ENCODE measurements around the gene HCN3.
A peak's percentile ranks its signal among the peaks of the same experiment; 100 is the strongest.
"Not testable (repeated sequence)": the region's sequence is repeated elsewhere in the genome, so short reads cannot be mapped to it uniquely, and the experiment has no call there.

HCN3 gene

GRCh38 chr1:155277070-155277901 lies at the start of gene HCN3:
Gene HCN3 (plus strand): TSS chr1:155277463. CDS start chr1:155277591, 128 bp downstream.
- peak; percentile 33 to 98 (median 93) for DNase-seq

GRCh38 chr1:155228096-155228427 lies 49.2 kb upstream of the HCN3 start:
- DNase-seq, result no peak

- not testable (repeated sequence) for DNase-seq
Observed at GRCh38 chr1:155231302-155231701, 46.0 kb upstream of the HCN3 start.

DNA sequence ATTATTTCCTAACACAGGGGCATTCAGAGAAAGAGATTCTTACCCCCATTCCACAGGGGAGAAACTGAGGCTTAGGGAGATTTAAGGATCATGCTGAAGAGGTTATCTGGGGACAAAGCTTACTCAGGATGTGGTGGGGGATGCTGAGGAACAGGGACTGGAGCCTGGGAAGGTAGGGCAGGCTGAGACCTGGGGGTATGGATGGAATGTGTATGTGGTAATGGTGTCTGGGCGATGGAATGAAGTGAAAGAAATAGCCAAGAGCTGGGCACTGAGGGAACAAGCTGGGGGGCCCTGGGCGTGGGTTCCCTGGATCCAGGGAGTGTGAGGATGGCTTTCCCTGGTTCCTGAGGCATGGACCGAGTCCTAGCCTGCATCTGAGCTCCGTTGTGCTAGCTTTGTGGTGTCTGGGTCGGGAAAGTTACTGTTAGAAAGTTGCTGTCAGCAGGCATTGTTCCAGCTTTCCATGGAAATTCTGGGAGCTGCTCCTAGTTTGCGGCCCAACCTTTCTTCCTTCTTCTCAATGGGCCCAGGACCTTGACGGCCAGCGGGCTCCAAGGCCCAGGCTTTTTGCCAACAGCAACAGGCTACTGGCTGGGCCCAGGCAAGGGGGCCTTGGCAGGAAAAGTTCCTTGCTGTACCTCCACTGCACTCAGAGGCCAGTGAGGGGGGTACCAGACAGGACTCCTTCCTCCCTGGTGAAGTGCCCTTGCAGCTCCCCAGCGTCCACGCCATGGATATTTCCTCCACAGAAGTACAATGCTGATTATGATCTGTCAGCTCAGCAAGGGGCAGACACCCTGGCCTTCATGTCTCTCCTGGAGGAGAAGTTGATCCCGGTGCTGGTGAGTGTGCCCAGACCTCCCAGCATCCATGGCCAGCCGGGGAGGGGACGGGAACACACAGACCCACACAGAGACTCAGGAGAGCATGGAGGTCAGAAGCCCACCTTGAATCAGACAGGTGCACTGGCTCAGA lies 45.0 kb upstream of the HCN3 start:
- peak in 29 of 56 donors; percentile 3 to 67 (median 27) for DNase-seq

DNA sequence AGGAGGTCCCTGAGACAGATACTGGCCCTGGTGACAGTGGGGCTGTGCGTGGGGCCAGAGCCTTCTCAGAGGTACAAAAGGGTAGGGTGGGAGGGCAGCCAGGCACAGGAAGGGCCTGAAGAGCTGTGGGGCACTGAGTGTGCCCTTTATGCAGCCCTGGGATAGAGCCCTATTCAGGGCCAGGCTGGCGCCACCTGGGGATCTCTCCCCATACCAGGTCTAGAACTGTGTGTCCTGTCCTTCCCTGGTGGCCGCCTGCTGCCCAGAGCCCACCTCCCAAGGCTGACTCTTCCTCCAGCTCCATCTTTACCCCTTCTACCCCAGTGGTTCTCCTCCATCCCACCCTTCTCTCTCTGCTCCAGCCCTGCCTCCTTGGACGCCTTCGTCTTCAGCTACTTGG lies 43.8 kb upstream of the HCN3 start:
- DNase-seq, result not testable (repeated sequence)

GRCh38 chr1:155235375-155235774 lies 41.9 kb upstream of the HCN3 start:
- not testable (repeated sequence) for DNase-seq

- DNase-seq, result no peak
Observed at GRCh38 chr1:155236451-155236850, 40.8 kb upstream of the HCN3 start.

DNA sequence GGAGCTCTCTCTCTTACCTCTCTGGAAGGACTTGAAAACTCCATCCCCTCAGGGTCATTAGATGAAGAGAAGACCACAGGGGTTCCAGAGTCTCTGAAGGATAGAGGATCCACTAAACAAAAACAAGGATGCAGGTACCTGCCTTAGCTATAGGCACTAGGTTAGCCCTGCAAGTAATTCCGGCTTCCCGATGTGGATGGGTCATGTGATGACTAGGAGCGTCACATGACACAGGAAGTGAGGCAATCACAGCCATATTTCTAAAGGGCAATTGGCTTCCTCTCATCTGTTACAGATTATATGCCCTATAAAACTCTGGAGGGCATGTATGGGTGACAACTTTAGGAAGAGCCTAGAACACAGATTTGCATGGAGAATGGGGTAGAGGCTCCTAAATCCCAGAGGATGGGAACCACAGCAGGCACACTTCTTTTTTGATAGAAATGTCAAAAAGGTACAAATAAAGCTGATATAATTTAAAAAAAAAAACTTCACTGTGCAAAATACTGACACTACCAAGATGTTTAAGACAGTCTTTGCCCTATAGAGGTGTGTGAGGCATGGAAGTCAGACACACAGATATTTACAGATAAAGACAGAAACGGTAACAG lies 36.1 kb upstream of the HCN3 start:
- DNase-seq, result peak in 54 of 56 donors; percentile 11 to 91 (median 67)

DNA sequence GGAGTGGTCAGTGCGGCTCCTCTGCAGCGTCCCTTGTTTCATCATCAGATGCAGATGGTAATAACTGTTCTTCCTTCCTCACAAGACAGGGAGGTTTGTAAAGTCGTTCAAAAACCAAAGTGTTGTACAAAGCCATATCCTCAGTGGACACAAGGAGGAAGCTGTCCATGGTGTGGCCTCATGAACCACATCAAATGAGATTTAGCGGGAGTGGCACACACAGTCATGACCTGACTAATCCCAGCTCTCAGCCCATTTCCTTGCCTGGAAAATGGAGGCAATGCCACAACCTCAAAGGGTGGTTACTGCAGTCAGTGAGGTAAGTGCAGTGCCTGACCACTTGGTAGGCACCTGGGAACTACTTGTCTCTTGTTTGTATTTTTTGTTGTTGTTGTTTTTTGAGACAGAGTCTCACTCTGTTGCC lies 35.4 kb upstream of the HCN3 start:
- no peak for DNase-seq

- no peak for DNase-seq
Observed at GRCh38 chr1:155242805-155243358, 34.4 kb upstream of the HCN3 start.

DNA sequence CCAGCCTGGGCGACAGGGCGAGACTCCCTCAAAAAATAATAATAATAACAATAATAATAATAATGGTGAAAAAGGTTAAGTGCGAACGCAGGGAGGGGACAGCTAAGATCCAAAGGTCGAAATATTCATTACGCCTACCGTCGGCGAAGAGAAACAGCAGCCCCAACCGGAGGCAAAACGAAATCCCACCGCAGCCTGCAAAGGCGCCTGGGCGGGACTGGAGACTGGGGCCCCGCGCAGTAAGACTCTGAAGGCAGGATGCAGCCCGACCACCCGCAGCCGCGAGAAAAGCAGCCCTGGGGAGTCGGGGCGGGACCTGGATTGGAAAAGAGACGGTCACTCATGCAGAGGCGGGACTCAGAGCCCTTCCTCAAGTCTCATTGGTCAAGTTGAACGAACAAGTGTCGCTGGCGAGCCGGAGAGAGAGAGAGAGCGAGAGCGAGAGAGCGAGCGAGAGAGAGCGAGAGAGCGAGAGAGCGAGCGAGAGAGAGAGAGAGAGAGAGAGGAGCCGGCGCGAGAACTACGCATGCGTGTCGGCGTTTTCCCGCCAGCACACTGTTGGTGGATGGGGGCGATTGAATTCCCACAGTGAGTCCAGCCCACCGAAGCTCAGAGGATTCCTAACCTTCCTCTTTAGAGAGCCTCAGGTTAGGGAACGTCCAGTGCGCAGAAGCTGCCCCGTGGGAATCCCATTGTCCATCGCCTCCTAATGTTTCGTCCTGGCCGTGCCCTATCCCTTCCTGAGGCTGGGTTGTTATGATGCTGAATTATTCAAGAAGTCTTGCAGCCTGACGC lies 32.7 kb upstream of the HCN3 start:
- peak; percentile 68 to 99 (median 96) for DNase-seq

DNA sequence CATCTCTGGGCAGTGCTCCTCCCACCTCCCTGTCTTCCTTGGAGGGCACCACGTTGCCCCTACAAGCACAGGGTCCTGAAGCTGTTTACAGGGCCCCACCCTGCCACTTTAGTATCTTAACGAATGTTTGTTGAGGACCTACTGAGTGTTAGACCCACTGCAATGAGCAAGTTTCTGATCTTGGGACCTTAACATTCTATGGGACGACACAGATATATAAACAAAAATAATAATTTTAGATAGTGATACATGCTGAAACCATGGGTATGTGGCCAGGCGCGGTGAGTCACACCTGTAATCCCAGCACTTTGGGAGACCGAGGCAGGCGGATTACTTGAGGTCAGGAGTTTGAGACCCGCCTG lies 32.1 kb upstream of the HCN3 start:
- no peak for DNase-seq

- not testable (repeated sequence) for DNase-seq
Observed at GRCh38 chr1:155246796-155247195, 30.5 kb upstream of the HCN3 start.

DNA sequence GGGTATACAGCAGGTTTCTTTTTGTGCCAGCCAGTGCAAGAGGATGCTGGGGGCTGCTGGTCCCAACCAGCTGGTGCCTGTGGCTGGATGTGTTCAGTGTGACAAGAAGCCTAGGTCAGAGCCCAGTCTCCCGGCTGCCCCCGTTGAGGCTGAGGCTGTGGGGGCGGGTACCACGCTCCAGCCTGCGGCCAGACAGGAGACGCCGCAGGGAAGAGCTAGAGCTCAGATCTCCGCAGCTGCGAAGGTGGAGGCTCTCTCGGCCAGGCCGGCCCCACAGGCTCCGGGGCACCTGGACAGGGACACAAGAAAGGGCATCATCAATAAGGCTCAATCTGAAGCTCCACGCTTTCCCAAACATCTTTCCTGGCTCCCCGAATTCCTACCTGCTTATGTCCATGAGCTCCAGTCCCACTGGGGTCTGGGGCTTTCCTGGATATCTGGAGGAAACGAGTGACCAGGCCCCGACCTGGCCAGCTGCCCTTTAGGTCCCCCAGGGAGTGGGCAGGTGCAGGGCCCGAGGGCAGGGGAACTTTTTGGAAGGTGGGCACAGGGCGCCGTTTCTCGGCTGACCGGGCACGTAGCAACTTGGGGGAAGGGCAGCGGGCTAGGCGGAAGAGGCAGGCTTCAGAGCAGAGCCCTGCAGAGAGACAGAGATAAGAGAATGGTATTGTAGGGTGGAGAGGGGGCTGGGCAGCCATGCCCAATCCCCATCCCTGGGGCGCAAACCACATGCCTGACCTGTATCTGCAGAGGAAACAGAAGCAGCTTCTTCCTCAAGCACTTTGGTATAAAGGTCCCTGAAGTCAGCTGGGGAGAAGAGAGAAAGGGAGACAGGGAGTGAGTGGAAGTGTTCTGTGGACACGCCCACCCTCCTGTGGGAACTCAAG lies 29.4 kb upstream of the HCN3 start:
- no peak for DNase-seq

GRCh38 chr1:155250246-155250632 lies 27.0 kb upstream of the HCN3 start:
- DNase-seq, result no peak

DNA sequence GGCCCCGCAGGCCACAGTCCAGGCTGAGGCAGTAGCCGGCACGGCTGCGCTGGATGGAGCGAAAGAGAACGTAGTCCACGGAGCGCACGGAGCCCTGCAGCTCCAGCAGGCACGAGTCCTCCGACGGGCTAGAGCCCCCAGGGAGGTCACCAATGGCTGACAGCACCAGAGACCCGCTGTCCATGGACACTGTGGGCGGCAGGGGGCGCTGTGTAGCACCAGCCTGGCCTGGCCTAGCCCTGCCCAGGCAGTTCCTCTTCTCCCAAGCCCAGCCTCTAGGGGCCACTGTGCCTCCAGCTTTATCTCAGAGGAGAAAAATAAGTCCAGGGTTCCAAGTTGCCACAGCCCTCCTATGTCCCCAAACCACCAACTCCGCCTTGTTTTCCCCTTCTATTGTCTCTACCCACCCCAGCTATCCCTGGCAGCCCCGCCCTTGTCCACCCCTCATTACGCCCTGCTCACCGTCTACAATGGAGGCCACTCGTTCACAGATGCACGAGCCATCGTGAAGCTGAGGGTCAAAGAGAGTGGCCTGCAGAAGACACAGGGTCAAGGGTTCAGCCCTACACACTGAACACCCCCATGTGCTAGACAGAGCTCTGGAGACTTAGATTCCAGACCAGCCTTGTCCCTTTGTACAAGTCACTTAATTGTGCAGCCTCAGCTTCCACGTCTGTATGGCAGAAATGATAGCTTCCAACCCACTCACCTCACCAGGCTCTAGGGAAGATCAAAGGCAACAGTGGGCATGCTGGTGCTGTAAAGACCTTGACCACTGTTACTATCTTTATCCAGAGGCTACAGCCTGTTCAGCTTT lies 26.4 kb upstream of the HCN3 start:
- DNase-seq, result peak in 55 of 56 donors; percentile 35 to 94 (median 81)

- DNase-seq, result no peak
Observed at GRCh38 chr1:155251566-155251965, 25.7 kb upstream of the HCN3 start.

DNA sequence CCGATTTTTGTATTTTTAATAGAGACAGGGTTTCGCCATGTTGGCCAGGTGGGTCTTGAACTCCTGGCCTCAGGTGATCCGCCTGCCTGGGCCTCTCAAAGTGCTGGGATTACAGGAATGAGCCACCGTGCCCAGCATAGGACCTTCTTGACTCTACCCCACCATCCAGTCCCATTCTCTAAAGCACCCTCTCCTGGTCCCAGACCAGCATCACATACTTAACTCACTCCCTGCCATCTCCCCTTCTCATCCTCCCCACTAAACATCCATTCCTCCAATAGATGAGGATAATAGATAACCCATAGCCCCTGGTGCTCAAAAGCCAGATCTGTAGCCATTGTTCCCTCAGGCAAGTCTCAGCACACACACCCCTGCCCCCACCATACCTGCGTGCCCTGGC lies 24.1 kb upstream of the HCN3 start:
- no peak for DNase-seq

- peak in 2 of 56 donors; percentile 10 to 26 for DNase-seq
Observed at GRCh38 chr1:155253797-155254196, 23.5 kb upstream of the HCN3 start.
